Fibroblast of lung (primary cell): ENCODE measurements around the gene PRKCA. TPM values are rescaled to one million over a fixed set of nuclear protein-coding genes. Genes with fewer than 3 reads are reported as not detected.

ENCODE experiments used
- DNase-seq, 2 donors: peaks; one replicate each; pipeline versions ENCODE4 v3.0.0 to v3.0.0-alpha.2; 2010; ENCODE audit warnings: low read depth in 2 of 2
- H2AFZ ChIP-seq: 2 replicates; pipeline ENCODE4 v1.5.1; 2012; ENCODE audit warnings: low read length, control low read depth, inconsistent platforms
- H3K27ac ChIP-seq: 2 replicates; pipeline ENCODE4 v1.5.1; 2011; ENCODE audit warnings: low read length, control low read depth; ENCODE audit not compliant: insufficient read depth
- H3K27me3 ChIP-seq: 2 replicates; pipeline ENCODE4 v1.5.1; 2011; ENCODE audit warnings: mild to moderate bottlenecking, low read length; ENCODE audit not compliant: control insufficient read depth, insufficient read depth
- H3K36me3 ChIP-seq: 2 replicates; pipeline ENCODE4 v1.5.1; 2011; ENCODE audit warnings: low read length; ENCODE audit not compliant: control insufficient read depth, insufficient read depth
- H3K4me1 ChIP-seq: 2 replicates; pipeline ENCODE4 v1.5.1; 2011; ENCODE audit warnings: low read length; ENCODE audit not compliant: control insufficient read depth, insufficient read depth; ENCODE audit errors: extremely low read depth
- H3K4me2 ChIP-seq: 2 replicates; pipeline ENCODE4 v1.5.1; 2011; ENCODE audit warnings: low read length, control low read depth; ENCODE audit not compliant: insufficient read depth; ENCODE audit errors: extremely low read depth
- H3K4me3 ChIP-seq, 4 experiments: fragments of 200-600 bp in 1 of 4; sonication (generic) in 1 of 4; replicated peaks in 1 of 4; 2 replicates each; pipeline ENCODE4 v1.5.1; 2011 to 2016; ENCODE audit warnings: low read length in 4 of 4, low read depth in 3 of 4, mild to moderate bottlenecking in 3 of 4, control low read depth in 2 of 4, inconsistent platforms in 1 of 4, mixed read lengths in 1 of 4; ENCODE audit not compliant: insufficient read depth in 1 of 4; ENCODE audit errors: control extremely low read depth in 1 of 4
- H3K79me2 ChIP-seq: 2 replicates; pipeline ENCODE4 v1.5.1; 2012; ENCODE audit warnings: mild to moderate bottlenecking, low read length, inconsistent platforms; ENCODE audit not compliant: control insufficient read depth, insufficient read depth
- H3K9ac ChIP-seq: 2 replicates; pipeline ENCODE4 v1.5.1; 2011; ENCODE audit warnings: mild to moderate bottlenecking, low read length, control low read depth; ENCODE audit not compliant: insufficient read depth
- H3K9me3 ChIP-seq: 2 replicates; pipeline ENCODE4 v1.5.1; 2012; ENCODE audit warnings: low read depth, low read length; ENCODE audit not compliant: control insufficient read depth, insufficient read depth
- H4K20me1 ChIP-seq: 2 replicates; pipeline ENCODE4 v1.5.1; 2011; ENCODE audit warnings: low read length; ENCODE audit not compliant: control insufficient read depth, insufficient read depth; ENCODE audit errors: extremely low read depth
- EZH2 ChIP-seq: IDR thresholded peaks from 2 replicates; pipeline ENCODE4 v1.5.1; 2012; ENCODE audit warnings: low read length, control low read depth, mild to moderate bottlenecking; ENCODE audit errors: missing control alignments
- polyA plus RNA-seq, 2 donors: library from polyadenylated mRNA; depleted of rRNA in 1 of 2; stranded (reverse) in 1 of 2; unstranded in 1 of 2; fragments of >200 nt; gene quantifications; 2 replicates each; pipeline ENCODE4 v1.2.1, GENCODE V29; 2011 to 2012; ENCODE audit warnings: missing spikeins in 1 of 2
- total RNA-seq: library from RNA; depleted of rRNA; stranded (reverse); fragments of >200 nt; gene quantifications from 2 replicates; pipeline ENCODE4 v1.2.1, GENCODE V29; 2014
- TF ChIP-seq, protein P1 (sequence below), 2 donors: IDR thresholded peaks in 1 of 2; conservative IDR thresholded peaks in 1 of 2; 1 replicate in 1 of 2; 2 replicates in 1 of 2; pipeline ENCODE4 v1.5.1; 2011 to 2012; ENCODE audit warnings: low read length in 2 of 2, control low read depth in 1 of 2, inconsistent platforms in 1 of 2, low read depth in 1 of 2, mild to moderate bottlenecking in 1 of 2

The PRKCA gene
- total and polyA plus RNA-seq, 2 donors (not counting 1 experiment from before 2014, with no cell fraction given): 34.0 to 74.2 TPM

DNA sequence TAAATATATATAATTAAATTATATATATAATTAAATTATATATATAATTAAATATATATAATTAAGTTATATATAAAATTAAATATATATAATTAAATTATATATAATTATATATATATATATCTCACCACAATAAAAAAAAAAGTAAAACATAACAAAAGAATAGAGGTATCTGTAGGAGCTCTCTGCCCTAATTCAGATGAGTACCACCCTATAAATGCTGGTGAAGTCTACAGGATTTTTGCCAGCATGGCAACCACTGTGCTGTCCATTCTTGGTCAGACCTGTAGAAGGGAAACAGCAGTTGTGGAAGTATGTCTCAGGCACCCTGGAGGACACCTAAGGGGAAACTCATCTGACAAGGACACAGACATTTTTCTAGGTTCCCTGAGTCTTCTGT is 259.7 kb downstream of the PRKCA start:
- no peaks in the 10 kb centered on the region for H3K36me3 ChIP-seq
- H3K4me2 ChIP-seq: no peak overlapping the region
- no peak overlapping the region for H2AFZ ChIP-seq
- no peak for DNase-seq
- H3K9me3 ChIP-seq: no peaks in the 10 kb centered on the region
- H3K79me2 ChIP-seq: peaks cover 12% of the 10 kb centered on the region
- H4K20me1 ChIP-seq: no peaks in the 10 kb centered on the region
- H3K27me3 ChIP-seq: no peaks in the 10 kb centered on the region
- no peak overlapping the region for H3K9ac ChIP-seq
- TF ChIP-seq EZH2: no peak
- TF ChIP-seq, protein P1, sequence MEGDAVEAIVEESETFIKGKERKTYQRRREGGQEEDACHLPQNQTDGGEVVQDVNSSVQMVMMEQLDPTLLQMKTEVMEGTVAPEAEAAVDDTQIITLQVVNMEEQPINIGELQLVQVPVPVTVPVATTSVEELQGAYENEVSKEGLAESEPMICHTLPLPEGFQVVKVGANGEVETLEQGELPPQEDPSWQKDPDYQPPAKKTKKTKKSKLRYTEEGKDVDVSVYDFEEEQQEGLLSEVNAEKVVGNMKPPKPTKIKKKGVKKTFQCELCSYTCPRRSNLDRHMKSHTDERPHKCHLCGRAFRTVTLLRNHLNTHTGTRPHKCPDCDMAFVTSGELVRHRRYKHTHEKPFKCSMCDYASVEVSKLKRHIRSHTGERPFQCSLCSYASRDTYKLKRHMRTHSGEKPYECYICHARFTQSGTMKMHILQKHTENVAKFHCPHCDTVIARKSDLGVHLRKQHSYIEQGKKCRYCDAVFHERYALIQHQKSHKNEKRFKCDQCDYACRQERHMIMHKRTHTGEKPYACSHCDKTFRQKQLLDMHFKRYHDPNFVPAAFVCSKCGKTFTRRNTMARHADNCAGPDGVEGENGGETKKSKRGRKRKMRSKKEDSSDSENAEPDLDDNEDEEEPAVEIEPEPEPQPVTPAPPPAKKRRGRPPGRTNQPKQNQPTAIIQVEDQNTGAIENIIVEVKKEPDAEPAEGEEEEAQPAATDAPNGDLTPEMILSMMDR (conservative IDR thresholded peaks at IDR 0.05 in 1 of 2, IDR thresholded peaks at IDR 0.05 in 1 of 2; ENCODE audit: low read depth in 1 of 2, low read length in 2 of 2): no peak
- H3K4me1 ChIP-seq: peaks cover 4% of the 10 kb centered on the region
- H3K4me3 ChIP-seq: no peak overlapping the region
- no peak overlapping the region for H3K27ac ChIP-seq

DNA sequence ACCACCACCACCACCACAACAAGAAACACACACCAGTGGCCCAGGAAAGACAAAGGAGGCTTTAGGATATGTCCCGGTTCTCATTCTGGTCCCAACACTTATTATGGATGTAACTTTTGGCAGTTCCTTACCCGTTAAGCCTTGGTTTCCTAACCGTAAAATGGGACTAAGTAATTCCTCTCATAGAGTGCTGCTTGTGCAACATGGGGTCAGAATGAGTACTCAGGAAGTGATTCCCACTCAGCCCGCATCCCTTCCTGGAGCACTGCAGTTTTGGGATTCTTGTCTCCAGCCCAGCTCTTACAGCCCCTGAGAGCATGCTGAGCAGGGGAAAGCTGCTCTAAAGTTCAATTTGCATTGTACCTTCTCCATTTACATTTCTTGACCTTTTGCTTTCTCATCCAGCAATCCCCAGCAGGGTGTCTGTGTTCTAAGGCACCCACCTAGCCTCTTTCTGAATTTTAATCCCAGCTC is 262.6 kb downstream of the PRKCA start:
- Histone ChIP-seq H3K4me3 (no peak overlapping the region), H2AFZ (no peak overlapping the region), H3K4me2 (no peak overlapping the region), H3K4me1 (peaks cover 9% of the 10 kb centered on the region), H3K36me3 (no peaks in the 10 kb centered on the region), H3K9ac (no peak overlapping the region), H3K79me2 (peaks cover 10% of the 10 kb centered on the region), H3K27me3 (no peaks in the 10 kb centered on the region), H4K20me1 (no peaks in the 10 kb centered on the region), H3K27ac (no peak overlapping the region), H3K9me3 (no peaks in the 10 kb centered on the region)
- peak; percentile 50 to 75 for DNase-seq
- TF ChIP-seq, protein P1 (conservative IDR thresholded peaks at IDR 0.05 in 1 of 2, IDR thresholded peaks at IDR 0.05 in 1 of 2; ENCODE audit: low read depth in 1 of 2, low read length in 2 of 2): no peak
- no peak for TF ChIP-seq EZH2

DNA sequence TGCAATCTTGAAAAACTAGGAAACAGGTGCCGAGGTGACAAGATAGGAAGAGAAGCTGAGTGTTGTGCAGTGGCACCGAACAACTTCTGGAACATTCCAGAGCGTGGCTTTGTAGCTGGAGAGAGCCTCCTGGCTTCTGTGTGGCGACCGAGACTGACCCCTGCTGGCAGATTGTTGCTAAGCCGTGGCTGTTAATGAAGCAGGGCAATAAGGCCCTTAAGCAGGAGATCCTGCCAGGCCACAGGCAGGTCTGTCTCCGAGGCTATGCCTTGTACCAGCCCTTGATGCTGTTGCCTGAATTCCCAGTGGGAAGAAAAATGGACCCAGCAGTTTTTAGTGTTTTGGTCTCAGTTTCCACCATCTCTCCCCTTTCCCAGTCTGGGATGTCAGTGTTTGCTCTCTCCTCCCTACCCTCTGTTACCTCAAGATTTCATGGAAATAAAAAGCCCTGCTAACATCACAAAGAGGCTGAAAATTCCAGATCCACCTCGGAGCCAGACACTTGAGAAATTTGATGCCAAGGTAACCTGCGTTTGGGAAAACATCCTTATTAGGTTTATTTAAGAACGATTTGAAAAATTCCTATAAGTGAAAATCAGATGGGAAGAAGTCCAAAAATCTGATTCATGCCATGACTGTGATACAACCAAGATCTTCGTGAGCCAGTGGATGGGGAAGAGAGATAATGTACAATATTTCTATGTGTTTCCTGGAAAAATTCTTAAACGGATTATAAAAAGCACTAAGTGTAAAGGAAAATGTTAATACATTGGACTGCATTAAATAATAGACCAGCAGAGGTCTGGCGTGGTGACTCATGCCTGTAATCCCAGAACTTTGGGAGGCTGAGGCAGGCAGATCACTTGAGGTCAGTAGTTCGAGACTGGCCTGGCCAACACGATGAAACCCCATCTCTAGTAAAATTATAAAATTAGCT is 265.1 kb downstream of the PRKCA start:
- Histone ChIP-seq H4K20me1 (no peaks in the 10 kb centered on the region), H3K79me2 (peaks cover 5% of the 10 kb centered on the region), H3K27ac (peak overlapping the region; percentile 41), H3K9me3 (no peaks in the 10 kb centered on the region), H2AFZ (no peak overlapping the region), H3K4me1 (peaks cover 9% of the 10 kb centered on the region), H3K27me3 (no peaks in the 10 kb centered on the region), H3K9ac (no peak overlapping the region), H3K4me2 (no peak overlapping the region), H3K36me3 (no peaks in the 10 kb centered on the region), H3K4me3 (no peak overlapping the region)
- TF ChIP-seq EZH2: no peak
- TF ChIP-seq, protein P1 (conservative IDR thresholded peaks at IDR 0.05 in 1 of 2, IDR thresholded peaks at IDR 0.05 in 1 of 2; ENCODE audit: low read depth in 1 of 2, low read length in 2 of 2): peak; percentile 92 to 97
- peak; percentile 85 to 94 for DNase-seq
